CD4-positive, alpha-beta T cell (primary cell): ENCODE results near the gene CORIN. TPM values are rescaled to one million over a fixed set of nuclear protein-coding genes. Genes with fewer than 3 reads are reported as not detected.

ENCODE experiments used
- ATAC-seq: fragments of 200-7000 bp; cut with Tn5 transposase; one replicate; pipeline ENCODE4 v1.10.0; 2022; ENCODE audit warnings: mild to moderate bottlenecking; ENCODE audit not compliant: poor library complexity
- CTCF ChIA-PET: fragments of 350-600 bp; sonication (Branson Sonifier 250); formaldehyde crosslinking; loops from one replicate; lab custom pipeline; 2021; ENCODE audit warnings: antibody characterized with exemption, inconsistent platforms; lab: Charles Lee
- POLR2A ChIA-PET: fragments of 350-600 bp; sonication (Branson Sonifier 250); formaldehyde crosslinking; loops from one replicate; lab custom pipeline; 2021; ENCODE audit warnings: antibody characterized with exemption, inconsistent platforms; lab: Charles Lee
- DNase-seq, 14 experiments: peaks; one replicate each; pipeline ENCODE4 v3.0.0-alpha.2; 2013 to 2020; ENCODE audit warnings: mixed read lengths in 2 of 14
- H3K27ac ChIP-seq, 2 donors: one replicate each; pipeline versions ENCODE4 v1.5.1 to v1.7.0; 2013; ENCODE audit warnings: low read length in 2 of 2, low read depth in 1 of 2, mild to moderate bottlenecking in 1 of 2
- H3K27me3 ChIP-seq, 2 experiments: 1 replicate in 1 of 2; 2 replicates in 1 of 2; pipeline versions ENCODE4 v1.6.1 to v1.7.0; 2013; ENCODE audit warnings: low read length in 2 of 2, control low read depth in 1 of 2, mild to moderate bottlenecking in 1 of 2, moderate library complexity in 1 of 2; ENCODE audit not compliant: insufficient read depth in 2 of 2, control insufficient read depth in 1 of 2
- H3K36me3 ChIP-seq: one replicate; pipeline ENCODE4 v1.6.1; 2013; ENCODE audit warnings: low read length, control low read depth; ENCODE audit not compliant: insufficient read depth
- H3K4me1 ChIP-seq: one replicate; pipeline ENCODE4 v1.6.1; 2013; ENCODE audit warnings: low read length, control low read depth; ENCODE audit not compliant: insufficient read depth
- H3K4me3 ChIP-seq: one replicate; pipeline ENCODE4 v1.5.1; 2013; ENCODE audit warnings: mild to moderate bottlenecking, low read length, moderate library complexity
- H3K9me3 ChIP-seq, 2 experiments: 1 replicate in 1 of 2; 2 replicates in 1 of 2; pipeline versions ENCODE4 v1.6.1 to v1.7.0; 2013; ENCODE audit warnings: low read length in 2 of 2, mild to moderate bottlenecking in 2 of 2, control low read depth in 1 of 2, moderate library complexity in 1 of 2; ENCODE audit not compliant: control insufficient read depth in 1 of 2, insufficient read depth in 1 of 2
- H3K27ac Mint-ChIP-seq: one replicate; pipeline ENCODE4 v1.8.0; 2020; ENCODE audit warnings: mixed read lengths
- H3K27me3 Mint-ChIP-seq: one replicate; pipeline ENCODE4 v1.8.0; 2021; ENCODE audit warnings: mixed read lengths
- H3K36me3 Mint-ChIP-seq: one replicate; pipeline ENCODE4 v1.8.0; 2021; ENCODE audit warnings: low read depth, mixed read lengths
- H3K4me1 Mint-ChIP-seq: one replicate; pipeline ENCODE4 v1.8.0; 2021; ENCODE audit warnings: low read depth, mixed read lengths
- H3K4me3 Mint-ChIP-seq: one replicate; pipeline ENCODE4 v1.8.0; 2020; ENCODE audit warnings: mild to moderate bottlenecking, mixed read lengths
- H3K9me3 Mint-ChIP-seq: one replicate; pipeline ENCODE4 v1.8.0; 2020; ENCODE audit warnings: mixed read lengths
- intact Hi-C, 2 experiments: fragments of 100-400 bp; cut with DNase I in 1 of 2; cut with micrococcal nuclease in 1 of 2; formaldehyde crosslinking; loops; one replicate each; pipeline versions ENCODE4 v1.15.1 to v1.9.0; 2023 to 2025; cut with DNase I, micrococcal nuclease
- total RNA-seq, 174 experiments: library from RNA in 2 of 174; stranded (reverse) in 2 of 174; gene quantifications; one replicate each; pipeline ENCODE4 v1.2.3 and lab custom pipeline; 2021 to 2026
- TF ChIP-seq, protein P1 (sequence below): fragments of 200-600 bp; IDR thresholded peaks from one replicate; pipeline ENCODE4 v1.8.0; 2022; ENCODE audit warnings: antibody characterized with exemption, mild to moderate bottlenecking

CORIN gene
- total RNA-seq, 2 experiments from 2014 or later = 0.14 TPM; not detected in 1

DNA sequence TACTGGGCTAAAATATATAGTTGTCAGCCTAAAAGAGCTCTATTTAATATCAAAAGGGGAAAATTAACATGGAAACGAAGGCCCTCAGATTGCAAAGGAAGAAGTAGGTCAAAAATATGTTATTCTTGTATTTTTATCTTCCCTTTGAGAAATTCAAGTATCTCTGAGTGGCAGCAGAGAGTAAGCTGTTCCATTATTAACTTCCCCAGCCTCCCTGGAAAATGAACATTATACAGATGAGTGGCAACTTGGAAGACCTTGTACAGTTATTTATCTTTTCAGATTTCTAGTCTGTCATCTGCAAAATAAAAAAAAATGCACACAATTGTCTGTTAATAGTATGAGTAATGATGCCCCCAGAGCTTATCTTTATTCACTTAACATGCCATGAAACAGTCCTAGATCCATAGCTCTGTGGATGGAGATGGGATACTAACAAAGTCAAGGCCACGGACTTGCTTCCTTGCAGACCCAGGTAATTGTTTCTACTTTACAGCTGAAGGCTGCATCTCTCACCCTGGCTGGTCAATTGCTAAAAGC is 93.0 kb downstream of the CORIN start:
- H3K27me3 ChIP-seq = no peaks in the 10 kb centered on the region
- DNase-seq (no peak), ATAC-seq (no peak)
- H3K9me3 ChIP-seq = no peaks in the 10 kb centered on the region
- Mint-ChIP-seq H3K27me3 (no peaks in the 10 kb centered on the region), H3K27ac (no peak overlapping the region), H3K4me1 (no peaks in the 10 kb centered on the region), H3K4me3 (no peak overlapping the region), H3K9me3 (peaks cover 3% of the 10 kb centered on the region), H3K36me3 (no peaks in the 10 kb centered on the region)
- H3K36me3 ChIP-seq = no peaks in the 10 kb centered on the region
- POLR2A ChIA-PET = no interaction called here
- H3K4me1 ChIP-seq = no peaks in the 10 kb centered on the region
- CTCF ChIA-PET = no interaction called here
- intact Hi-C loops = no loop called here
- TF ChIP-seq, protein P1, sequence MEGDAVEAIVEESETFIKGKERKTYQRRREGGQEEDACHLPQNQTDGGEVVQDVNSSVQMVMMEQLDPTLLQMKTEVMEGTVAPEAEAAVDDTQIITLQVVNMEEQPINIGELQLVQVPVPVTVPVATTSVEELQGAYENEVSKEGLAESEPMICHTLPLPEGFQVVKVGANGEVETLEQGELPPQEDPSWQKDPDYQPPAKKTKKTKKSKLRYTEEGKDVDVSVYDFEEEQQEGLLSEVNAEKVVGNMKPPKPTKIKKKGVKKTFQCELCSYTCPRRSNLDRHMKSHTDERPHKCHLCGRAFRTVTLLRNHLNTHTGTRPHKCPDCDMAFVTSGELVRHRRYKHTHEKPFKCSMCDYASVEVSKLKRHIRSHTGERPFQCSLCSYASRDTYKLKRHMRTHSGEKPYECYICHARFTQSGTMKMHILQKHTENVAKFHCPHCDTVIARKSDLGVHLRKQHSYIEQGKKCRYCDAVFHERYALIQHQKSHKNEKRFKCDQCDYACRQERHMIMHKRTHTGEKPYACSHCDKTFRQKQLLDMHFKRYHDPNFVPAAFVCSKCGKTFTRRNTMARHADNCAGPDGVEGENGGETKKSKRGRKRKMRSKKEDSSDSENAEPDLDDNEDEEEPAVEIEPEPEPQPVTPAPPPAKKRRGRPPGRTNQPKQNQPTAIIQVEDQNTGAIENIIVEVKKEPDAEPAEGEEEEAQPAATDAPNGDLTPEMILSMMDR = no peak
- H3K4me3 ChIP-seq = no peak overlapping the region
- H3K27ac ChIP-seq = no peak overlapping the region

DNA sequence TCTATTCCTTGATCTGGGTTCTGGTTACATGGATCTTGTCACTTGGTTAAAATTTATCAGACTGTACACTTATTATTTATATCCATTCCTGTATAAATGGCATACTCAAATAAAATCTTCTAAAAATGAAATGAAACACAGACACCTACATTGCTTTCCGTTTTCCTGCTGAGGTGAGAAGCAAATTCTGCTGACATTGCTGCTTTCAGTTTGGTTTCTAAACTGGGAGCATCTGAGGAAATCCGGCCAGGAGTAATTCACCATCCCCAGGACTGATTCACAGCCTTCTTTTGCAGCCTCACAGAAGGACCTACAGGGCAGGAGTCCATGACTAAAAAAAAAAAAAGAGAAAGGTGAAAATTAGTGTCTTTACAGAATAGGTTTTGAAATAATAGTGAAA is 93.6 kb downstream of the CORIN start:
- DNase-seq (no peak), ATAC-seq (no peak)
- Histone ChIP-seq H3K4me3 (no peak overlapping the region), H3K9me3 (no peaks in the 10 kb centered on the region), H3K27me3 (no peaks in the 10 kb centered on the region), H3K27ac (no peak overlapping the region), H3K4me1 (no peaks in the 10 kb centered on the region), H3K36me3 (no peaks in the 10 kb centered on the region)
- peaks cover 6% of the 10 kb centered on the region for H3K9me3 Mint-ChIP-seq
- TF ChIP-seq, protein P1 = no peak
- H3K36me3 Mint-ChIP-seq = no peaks in the 10 kb centered on the region
- no peak overlapping the region for H3K27ac Mint-ChIP-seq
- H3K4me3 Mint-ChIP-seq = no peak overlapping the region
- no peaks in the 10 kb centered on the region for H3K4me1 Mint-ChIP-seq
- no peaks in the 10 kb centered on the region for H3K27me3 Mint-ChIP-seq
- ChIA-PET POLR2A (no interaction called here), CTCF (no interaction called here)
- intact Hi-C loops = no loop called here

DNA sequence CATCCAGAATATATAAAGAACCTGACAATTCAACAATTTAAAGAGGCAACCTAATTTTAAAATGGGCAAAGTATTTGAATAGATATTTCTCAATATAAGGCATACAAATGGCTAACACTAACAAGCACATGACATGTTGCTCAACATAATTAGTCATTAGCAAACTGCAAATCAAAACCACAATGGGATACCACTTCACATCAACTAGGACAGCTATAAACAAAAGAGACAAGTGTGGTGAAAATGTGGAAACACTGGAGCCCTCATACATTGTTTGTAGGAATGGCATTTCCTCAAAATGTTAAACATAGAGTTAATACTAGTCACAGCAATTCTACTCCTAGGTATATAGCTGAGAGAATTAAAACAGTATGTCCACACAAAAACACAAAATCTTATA is 96.7 kb downstream of the CORIN start:
- CTCF ChIA-PET = no interaction called here
- Mint-ChIP-seq H3K9me3 (peaks cover 9% of the 10 kb centered on the region), H3K4me3 (no peak overlapping the region), H3K27ac (no peak overlapping the region), H3K27me3 (peaks cover 14% of the 10 kb centered on the region), H3K4me1 (no peaks in the 10 kb centered on the region), H3K36me3 (no peaks in the 10 kb centered on the region)
- intact Hi-C loops = no loop called here
- Histone ChIP-seq H3K27ac (no peak overlapping the region), H3K4me1 (no peaks in the 10 kb centered on the region), H3K27me3 (peaks cover 0 to 5% of the 10 kb centered on the region in 2 experiments), H3K4me3 (no peak overlapping the region), H3K9me3 (peaks cover 0 to 6% of the 10 kb centered on the region in 2 experiments), H3K36me3 (no peaks in the 10 kb centered on the region)
- ATAC-seq = no peak
- peak in 2 of 14 experiments; percentile 1 to 25 for DNase-seq
- TF ChIP-seq, protein P1 = no peak
- POLR2A ChIA-PET = no interaction called here
